NT2/D1 (cell line): ENCODE measurements around the gene PER1.

Experiments
- SUZ12 ChIP-seq: IDR thresholded peaks from 2 replicates; pipeline ENCODE4 v1.6.1; 2011; ENCODE audit not compliant: insufficient read length, insufficient read depth; ENCODE audit errors: extremely low read depth
- YY1 ChIP-seq: IDR thresholded peaks from 2 replicates; pipeline ENCODE4 v1.6.1; 2011; ENCODE audit not compliant: insufficient read length, insufficient read depth

- TF ChIP-seq SUZ12 (no peak), YY1 (no peak)
These were observed 837 bp upstream of the PER1 start for GRCh38 chr17:8153031-8153451.
